Stimulated activated naive CD8-positive, alpha-beta T cell treated with anti-CD3 and anti-CD28 coated beads, Interleukin-15, Interleukin-2, amounts not matched to agents 100 ng/mL and 50 ng/mL, for 24 hours (primary cell): ENCODE data around the gene CCDC127.
"Not testable (repeated sequence)": the region's sequence is repeated elsewhere in the genome, so short reads cannot be mapped to it uniquely, and the experiment has no call there.

Source experiments
- H3K27ac Mint-ChIP-seq: one replicate; pipeline ENCODE4 v1.8.0; 2021; ENCODE audit warnings: mild to moderate bottlenecking, mixed read lengths
- H3K27me3 Mint-ChIP-seq: one replicate; pipeline ENCODE4 v1.8.0; 2021; ENCODE audit warnings: mixed read lengths
- H3K36me3 Mint-ChIP-seq: one replicate; pipeline ENCODE4 v1.8.0; 2021; ENCODE audit warnings: low read depth, mixed read lengths
- H3K4me1 Mint-ChIP-seq: one replicate; pipeline ENCODE4 v1.8.0; 2021; ENCODE audit warnings: low read depth, mixed read lengths
- H3K4me3 Mint-ChIP-seq: one replicate; pipeline ENCODE4 v1.8.0; 2021; ENCODE audit warnings: mild to moderate bottlenecking, mixed read lengths
- H3K9me3 Mint-ChIP-seq: one replicate; pipeline ENCODE4 v1.8.0; 2021; ENCODE audit warnings: mixed read lengths

Gene CCDC127

GRCh38 chr5:201672-202071, 16.3 kb downstream of the CCDC127 start:
- no peak overlapping the region for H3K27ac Mint-ChIP-seq
- peaks cover 23% of the 10 kb centered on the region for H3K36me3 Mint-ChIP-seq

GRCh38 chr5:200985-201384, 17.0 kb downstream of the CCDC127 start:
- Mint-ChIP-seq H3K4me1 (peaks cover 5% of the 10 kb centered on the region), H3K36me3 (peaks cover 23% of the 10 kb centered on the region), H3K27me3 (no peaks in the 10 kb centered on the region), H3K4me3 (no peak overlapping the region), H3K27ac (no peak overlapping the region), H3K9me3 (no peaks in the 10 kb centered on the region)

More at GRCh38 chr5:201672-202071, 16.3 kb downstream of the CCDC127 start:
- no peaks in the 10 kb centered on the region for H3K9me3 Mint-ChIP-seq
- H3K27me3 Mint-ChIP-seq: no peaks in the 10 kb centered on the region
- no peak overlapping the region for H3K4me3 Mint-ChIP-seq
- peaks cover 5% of the 10 kb centered on the region for H3K4me1 Mint-ChIP-seq

GRCh38 chr5:199950-200645, 17.9 kb downstream of the CCDC127 start:
- Mint-ChIP-seq H3K4me3 (no peak overlapping the region), H3K4me1 (peaks cover 5% of the 10 kb centered on the region), H3K27ac (no peak overlapping the region), H3K27me3 (no peaks in the 10 kb centered on the region), H3K36me3 (peaks cover 14% of the 10 kb centered on the region), H3K9me3 (no peaks in the 10 kb centered on the region)

DNA sequence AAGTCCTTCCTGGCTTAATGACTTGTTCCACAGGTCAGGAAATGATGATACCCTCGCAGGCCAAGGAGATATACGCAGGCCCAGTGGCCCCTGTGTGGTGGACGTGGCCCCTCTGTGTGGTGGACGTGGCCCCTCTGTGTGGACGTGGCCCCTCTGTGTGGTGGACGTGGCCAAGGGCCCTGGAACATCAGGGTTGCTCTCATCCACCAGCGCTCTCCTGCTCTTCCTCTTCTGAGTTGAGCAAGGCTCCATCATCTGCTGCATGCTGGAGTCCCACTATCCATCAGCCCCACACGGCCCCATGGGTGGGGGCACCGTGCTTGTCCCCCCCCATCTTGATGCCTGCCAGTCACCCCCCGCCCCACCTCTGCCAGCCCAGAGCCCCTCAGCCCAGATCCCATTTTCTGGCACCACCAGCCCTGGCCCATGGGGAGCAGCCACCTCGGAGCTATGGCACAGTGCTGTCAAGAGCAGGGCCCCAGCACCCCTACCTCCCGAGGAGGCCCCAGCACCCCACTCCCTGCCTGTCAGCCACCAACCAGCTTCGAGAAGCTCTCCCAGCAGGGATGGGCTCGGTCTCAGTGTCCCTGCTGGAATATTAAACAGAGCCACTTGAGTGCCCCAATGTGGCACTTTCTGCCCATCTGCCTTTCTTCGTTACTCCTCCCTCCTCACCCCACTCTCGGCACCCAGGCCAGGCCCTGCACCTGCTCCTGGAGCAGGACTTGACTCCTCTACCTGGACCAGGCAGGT, 18.6 kb downstream of the CCDC127 start:
- Mint-ChIP-seq H3K4me1 (peaks cover 5% of the 10 kb centered on the region), H3K9me3 (no peaks in the 10 kb centered on the region), H3K4me3 (no peak overlapping the region), H3K27me3 (no peaks in the 10 kb centered on the region), H3K36me3 (peaks cover 6% of the 10 kb centered on the region), H3K27ac (no peak overlapping the region)

GRCh38 chr5:198516-199196, 19.3 kb downstream of the CCDC127 start:
- peaks cover 4% of the 10 kb centered on the region for H3K36me3 Mint-ChIP-seq
- H3K27ac Mint-ChIP-seq: no peak overlapping the region
- no peaks in the 10 kb centered on the region for H3K9me3 Mint-ChIP-seq
- peaks cover 5% of the 10 kb centered on the region for H3K4me1 Mint-ChIP-seq
- H3K27me3 Mint-ChIP-seq: no peaks in the 10 kb centered on the region
- H3K4me3 Mint-ChIP-seq: no peak overlapping the region

GRCh38 chr5:197892-198489, 20.0 kb downstream of the CCDC127 start:
- H3K27ac Mint-ChIP-seq: no peak overlapping the region
- no peaks in the 10 kb centered on the region for H3K9me3 Mint-ChIP-seq
- no peak overlapping the region for H3K4me3 Mint-ChIP-seq
- H3K4me1 Mint-ChIP-seq: peaks cover 5% of the 10 kb centered on the region
- H3K36me3 Mint-ChIP-seq: no peaks in the 10 kb centered on the region
- H3K27me3 Mint-ChIP-seq: no peaks in the 10 kb centered on the region

GRCh38 chr5:197031-197430, 20.9 kb downstream of the CCDC127 start:
- H3K4me3 Mint-ChIP-seq, H3K9me3 Mint-ChIP-seq, H3K27me3 Mint-ChIP-seq, H3K27ac Mint-ChIP-seq, H3K4me1 Mint-ChIP-seq, H3K36me3 Mint-ChIP-seq: not testable (repeated sequence)

- H3K27ac Mint-ChIP-seq: no peak overlapping the region
- no peak overlapping the region for H3K4me3 Mint-ChIP-seq
- H3K9me3 Mint-ChIP-seq: no peaks in the 10 kb centered on the region
- H3K27me3 Mint-ChIP-seq: peaks cover 4% of the 10 kb centered on the region
- H3K4me1 Mint-ChIP-seq: peaks cover 4% of the 10 kb centered on the region
- no peaks in the 10 kb centered on the region for H3K36me3 Mint-ChIP-seq
Observed at GRCh38 chr5:196350-196749, 21.6 kb downstream of the CCDC127 start.

DNA sequence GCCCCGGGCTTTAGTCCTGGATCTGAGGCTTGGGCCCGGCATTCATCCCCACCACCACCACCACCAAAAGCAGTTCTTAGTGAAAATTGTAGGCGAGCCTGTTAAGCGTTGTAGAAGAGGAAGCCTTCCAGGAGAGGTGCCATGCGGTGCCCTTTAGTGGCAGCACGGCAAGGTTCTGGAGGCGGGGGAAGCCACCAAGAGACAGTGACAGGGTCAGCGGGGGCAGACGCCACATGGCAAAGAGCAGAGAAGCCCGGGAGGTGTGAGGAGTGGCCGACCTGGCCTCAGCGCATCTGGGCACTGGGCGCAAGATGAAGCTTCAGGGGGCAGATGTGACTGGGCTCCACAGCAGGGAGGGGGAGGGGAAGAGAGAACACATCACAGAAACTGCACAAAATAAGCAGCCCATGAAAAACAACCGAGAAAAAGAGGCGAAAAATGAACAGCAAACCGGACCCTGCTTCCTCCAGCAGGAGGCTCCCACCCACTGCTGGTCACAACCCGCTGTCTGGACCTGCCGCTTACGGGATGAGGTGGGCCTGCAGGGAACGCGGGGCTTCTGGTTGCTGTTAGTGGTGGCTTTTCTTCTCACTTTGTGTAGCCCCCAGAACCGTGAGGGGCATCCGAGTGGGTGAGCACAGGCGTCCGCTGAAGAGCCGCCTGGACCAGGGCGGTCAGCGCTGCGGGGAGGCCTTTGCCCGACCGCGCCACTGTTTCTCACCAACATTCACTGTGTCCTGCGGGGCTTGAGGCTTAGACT, 22.4 kb downstream of the CCDC127 start:
- no peaks in the 10 kb centered on the region for H3K36me3 Mint-ChIP-seq

GRCh38 chr5:194603-195209, 23.2 kb downstream of the CCDC127 start:
- Mint-ChIP-seq H3K4me1 (peaks cover 8% of the 10 kb centered on the region), H3K9me3 (no peaks in the 10 kb centered on the region), H3K4me3 (no peak overlapping the region), H3K36me3 (no peaks in the 10 kb centered on the region), H3K27ac (no peak overlapping the region), H3K27me3 (peaks cover 4% of the 10 kb centered on the region)

More for the DNA sequence above, 22.4 kb downstream of the CCDC127 start:
- Mint-ChIP-seq H3K9me3 (no peaks in the 10 kb centered on the region), H3K27me3 (peaks cover 4% of the 10 kb centered on the region), H3K4me1 (peaks cover under 1% of the 10 kb centered on the region), H3K4me3 (no peak overlapping the region), H3K27ac (peak overlapping the region; percentile 28)

- H3K9me3 Mint-ChIP-seq: no peaks in the 10 kb centered on the region
- H3K4me3 Mint-ChIP-seq: no peak overlapping the region
- H3K36me3 Mint-ChIP-seq: no peaks in the 10 kb centered on the region
- peaks cover 4% of the 10 kb centered on the region for H3K27me3 Mint-ChIP-seq
- H3K4me1 Mint-ChIP-seq: peaks cover 8% of the 10 kb centered on the region
- H3K27ac Mint-ChIP-seq: no peak overlapping the region
Observed at GRCh38 chr5:194102-194501, 23.9 kb downstream of the CCDC127 start.

GRCh38 chr5:192970-193831, 24.8 kb downstream of the CCDC127 start:
- Mint-ChIP-seq H3K4me3 (no peak overlapping the region), H3K27me3 (peaks cover 8% of the 10 kb centered on the region), H3K27ac (no peak overlapping the region)

GRCh38 chr5:192691-192969, 25.3 kb downstream of the CCDC127 start:
- Mint-ChIP-seq H3K27ac (no peak overlapping the region), H3K27me3 (peaks cover 8% of the 10 kb centered on the region), H3K4me3 (no peak overlapping the region), H3K9me3 (no peaks in the 10 kb centered on the region), H3K4me1 (peaks cover 15% of the 10 kb centered on the region), H3K36me3 (no peaks in the 10 kb centered on the region)

More at GRCh38 chr5:192970-193831, 24.8 kb downstream of the CCDC127 start:
- H3K9me3 Mint-ChIP-seq: no peaks in the 10 kb centered on the region
- no peaks in the 10 kb centered on the region for H3K36me3 Mint-ChIP-seq
- H3K4me1 Mint-ChIP-seq: peaks cover 14% of the 10 kb centered on the region
